GM12878 (cell line): ENCODE results near the gene ADAMTS4. TPM values are rescaled to one million over a fixed set of nuclear protein-coding genes. Genes with fewer than 3 reads are reported as not detected.

Experiments used
- ATAC-seq: fragments of 200-7000 bp; cut with Tn5 transposase; 3 replicates; pipeline ENCODE4 v1.9.1; 2020; ENCODE audit warnings: mild to moderate bottlenecking, moderate library complexity
- BruUV-seq: library from RNA; stranded (reverse); fragments of 400-500 nt; replicated peaks from 2 replicates; lab custom pipeline; 2021; lab: Mats Ljungman, UMichigan
- CTCF ChIA-PET: fragments of 300-600 bp; sonication (Branson Sonifier 250); formaldehyde crosslinking; extraction: SDS; loops from one replicate; lab custom pipeline; 2021; ENCODE audit warnings: inconsistent platforms; lab: Yijun Ruan, JAX
- POLR2A ChIA-PET: fragments of 350-600 bp; formaldehyde crosslinking; extraction: SDS; loops from one replicate; lab custom pipeline; 2021; ENCODE audit warnings: inconsistent platforms; lab: Charles Lee
- RAD21 ChIA-PET: fragments of 300-600 bp; sonication (Branson Sonifier 250); formaldehyde crosslinking; loops from one replicate; lab custom pipeline; 2023; ENCODE audit warnings: antibody characterized with exemption; ENCODE audit not compliant: unreplicated experiment; lab: Charles Lee
- SMC1A ChIA-PET: fragments of 300-600 bp; sonication (Branson Sonifier 250); formaldehyde crosslinking; loops from one replicate; lab custom pipeline; 2023; ENCODE audit not compliant: unreplicated experiment, uncharacterized antibody; lab: Charles Lee
- DNase-seq: peaks from one replicate; pipeline ENCODE4 v3.0.0-alpha.2; 2011; ENCODE audit warnings: low read depth, low spot score
- FAIRE-seq: peaks from 3 replicates; lab custom pipeline; 2011; peaks lifted over from hg19 to GRCh38; lab: Jason Lieb, UNC
- H2AFZ ChIP-seq: 2 replicates; pipeline ENCODE4 v1.6.0; 2011; ENCODE audit warnings: low read depth, low read length, control low read depth; ENCODE audit not compliant: control insufficient read depth
- H3K27ac ChIP-seq: 2 replicates; pipeline ENCODE4 v1.5.1; 2011; ENCODE audit warnings: control low read depth; ENCODE audit not compliant: control insufficient read depth, insufficient read depth
- H3K27me3 ChIP-seq, 2 experiments: replicated peaks in 1 of 2; 2 replicates each; pipeline versions ENCODE4 v1.6.0 to v1.6.1; 2011; ENCODE audit warnings: low read length in 1 of 2; ENCODE audit not compliant: control insufficient read depth in 2 of 2, insufficient read depth in 2 of 2
- H3K36me3 ChIP-seq, 2 experiments: 2 replicates each; pipeline ENCODE4 v1.5.1; 2011; ENCODE audit warnings: low read length in 1 of 2; ENCODE audit not compliant: control insufficient read depth in 2 of 2, insufficient read depth in 2 of 2
- H3K4me1 ChIP-seq: 2 replicates; pipeline ENCODE4 v1.6.1; 2011; ENCODE audit warnings: mild to moderate bottlenecking, low read length, moderate library complexity, mixed read lengths; ENCODE audit not compliant: control insufficient read depth, insufficient read depth
- H3K4me2 ChIP-seq: 2 replicates; pipeline ENCODE4 v1.6.0; 2011; ENCODE audit warnings: control low read depth; ENCODE audit not compliant: control insufficient read depth, insufficient read depth
- H3K4me3 ChIP-seq: fragments of 200-600 bp; sonication (generic); 2 replicates; pipeline ENCODE4 v1.5.1; 2016
- H3K79me2 ChIP-seq: 2 replicates; pipeline ENCODE4 v1.6.0; 2011; ENCODE audit warnings: low read length; ENCODE audit not compliant: control insufficient read depth, insufficient read depth
- H3K9ac ChIP-seq: 2 replicates; pipeline ENCODE4 v1.8.0; 2011; ENCODE audit warnings: low read length, control low read depth, mixed read lengths; ENCODE audit not compliant: control insufficient read depth, insufficient read depth
- H3K9me3 ChIP-seq: replicated peaks from 3 replicates; pipeline ENCODE4 v1.5.1; 2011; ENCODE audit warnings: mild to moderate bottlenecking, low read length; ENCODE audit not compliant: control insufficient read depth, insufficient read depth
- H4K20me1 ChIP-seq: 2 replicates; pipeline ENCODE4 v1.6.0; 2011; ENCODE audit not compliant: control insufficient read depth, insufficient read depth
- ATF2 ChIP-seq: IDR thresholded peaks from 2 replicates; pipeline ENCODE4 v1.6.1; 2012; ENCODE audit warnings: low read length, inconsistent platforms
- ATF7 ChIP-seq: fragments of 450-650 bp; IDR thresholded peaks from 2 replicates; pipeline ENCODE4 v1.6.1; 2016; ENCODE audit warnings: low read depth, mild to moderate bottlenecking
- BACH1 ChIP-seq: fragments of 450-650 bp; IDR thresholded peaks from 2 replicates; pipeline ENCODE4 v1.6.1; 2017; ENCODE audit warnings: mild to moderate bottlenecking, borderline replicate concordance
- CBFB ChIP-seq: IDR thresholded peaks from 2 replicates; pipeline ENCODE4 v1.6.1; 2016; ENCODE audit warnings: antibody characterized with exemption, low read depth
- DPF2 ChIP-seq: fragments of 450-650 bp; IDR thresholded peaks from 2 replicates; pipeline ENCODE4 v1.6.1; 2017; ENCODE audit warnings: mild to moderate bottlenecking
- EED ChIP-seq: sonication (generic); IDR thresholded peaks from 2 replicates; pipeline ENCODE4 v1.6.1; 2016; ENCODE audit warnings: antibody characterized with exemption, low read depth
- EP300 ChIP-seq, 2 experiments: fragments of 150-350 bp in 1 of 2; IDR thresholded peaks; 2 replicates each; pipeline ENCODE4 v1.6.1; 2011 to 2012; ENCODE audit warnings: low read depth in 2 of 2, low read length in 2 of 2, borderline replicate concordance in 1 of 2, improper control_type of control experiment in 1 of 2, inconsistent platforms in 1 of 2; ENCODE audit not compliant: control insufficient read depth in 1 of 2
- ESRRA ChIP-seq: IDR thresholded peaks from 2 replicates; pipeline ENCODE4 v1.6.1; 2012; ENCODE audit warnings: mild to moderate bottlenecking, low read length, improper control_type of control experiment
- ETV6 ChIP-seq, 2 experiments: fragments of 450-650 bp in 1 of 2; IDR thresholded peaks in 1 of 2; conservative IDR thresholded peaks in 1 of 2; 2 replicates each; pipeline ENCODE4 v1.6.1; 2014; ENCODE audit warnings: antibody characterized with exemption in 1 of 2, borderline replicate concordance in 1 of 2, low read depth in 1 of 2, mild to moderate bottlenecking in 1 of 2, moderate library complexity in 1 of 2
- HCFC1 ChIP-seq: fragments of 150-350 bp; IDR thresholded peaks from 2 replicates; pipeline ENCODE4 v1.6.1; 2014; ENCODE audit warnings: low read length
- IKZF2 ChIP-seq, 2 experiments: fragments of 450-650 bp; IDR thresholded peaks; 2 replicates each; pipeline ENCODE4 v1.6.1; 2017; ENCODE audit warnings: mild to moderate bottlenecking in 2 of 2, moderate library complexity in 2 of 2
- IRF4 ChIP-seq: IDR thresholded peaks from 2 replicates; pipeline ENCODE4 v1.6.1; 2011; ENCODE audit warnings: low read depth, low read length
- JUNB ChIP-seq: IDR thresholded peaks from 2 replicates; pipeline ENCODE4 v1.6.1; 2016; ENCODE audit warnings: antibody characterized with exemption, mild to moderate bottlenecking
- KLF5 ChIP-seq: fragments of 450-650 bp; IDR thresholded peaks from 2 replicates; pipeline ENCODE4 v1.6.1; 2014; ENCODE audit warnings: mild to moderate bottlenecking; ENCODE audit not compliant: partially characterized antibody
- MEF2B ChIP-seq: fragments of 450-650 bp; IDR thresholded peaks from 2 replicates; pipeline ENCODE4 v1.6.1; 2018; ENCODE audit warnings: mild to moderate bottlenecking, moderate library complexity; ENCODE audit not compliant: partially characterized antibody, poor library complexity, severe bottlenecking
- NFIC ChIP-seq: IDR thresholded peaks from 2 replicates; pipeline ENCODE4 v1.6.1; 2012; ENCODE audit warnings: low read depth, mild to moderate bottlenecking, inconsistent platforms, low read length, moderate library complexity
- PAX5 ChIP-seq: IDR thresholded peaks from 2 replicates; pipeline ENCODE4 v1.6.1; 2011; ENCODE audit warnings: low read depth, low read length, borderline replicate concordance
- RBBP5 ChIP-seq: fragments of 200-600 bp; sonication (generic); conservative IDR thresholded peaks from 2 replicates; pipeline ENCODE4 v1.6.1; 2016
- RELA ChIP-seq: fragments of 450-650 bp; IDR thresholded peaks from 2 replicates; pipeline ENCODE4 v1.8.0; 2014; ENCODE audit warnings: borderline replicate concordance; ENCODE audit not compliant: partially characterized antibody
- RUNX3 ChIP-seq: IDR thresholded peaks from 2 replicates; pipeline ENCODE4 v1.6.1; 2012; ENCODE audit warnings: low read length, inconsistent platforms
- SPI1 ChIP-seq: IDR thresholded peaks from 2 replicates; pipeline ENCODE4 v1.6.1; 2011; ENCODE audit warnings: low read depth, mild to moderate bottlenecking, low read length, moderate library complexity, borderline replicate concordance; ENCODE audit not compliant: insufficient read depth
- SREBF1 ChIP-seq: IDR thresholded peaks from 2 replicates; pipeline ENCODE4 v1.6.1; 2012; ENCODE audit warnings: mild to moderate bottlenecking, low read length
- ZNF384 ChIP-seq: IDR thresholded peaks from 2 replicates; pipeline ENCODE4 v1.6.1; 2012; ENCODE audit warnings: low read depth, mild to moderate bottlenecking, low read length, improper control_type of control experiment, borderline replicate concordance
- WGBS: methylation state at CpG from one replicate; pipeline ENCODE4 v1.1.6; 2016; ENCODE audit warnings: low lambda C conversion rate; ENCODE audit not compliant: insufficient replicate concordance, insufficient coverage; ENCODE audit errors: missing lambda C conversion rate; 5-methylcytosine and 5-hydroxymethylcytosine counted together
- in situ Hi-C: fragments of 300-500 bp; cut with MboI; formaldehyde crosslinking; loops from 9 replicates; pipeline ENCODE4 v1.14.3; 2018; ENCODE audit warnings: mixed read lengths
- intact Hi-C: fragments of 100-400 bp; cut with micrococcal nuclease; formaldehyde crosslinking; loops from one replicate; pipeline ENCODE4 v1.14.2; 2022; ENCODE audit not compliant: unreplicated experiment
- polyA plus RNA-seq, 11 experiments: library from polyadenylated mRNA; depleted of rRNA in 4 of 11; unstranded in 6 of 11; stranded (reverse) in 5 of 11; fragments of >200 nt; fragmentation: Nextera tagmentation in 4 of 11; fragmentation: Illumina TruSeq in 1 of 11; extraction: Ambion mirVana in 4 of 11; extraction: Trizol in 1 of 11; gene quantifications; 1 replicate in 1 of 11; 2 replicates in 10 of 11; pipeline versions ENCODE4 v1.2.1 to v1.2.3, GENCODE V29; 2011 to 2016; ENCODE audit warnings: inconsistent platforms in 2 of 11, missing spikeins in 2 of 11, low read depth in 1 of 11
- total RNA-seq, 4 experiments: library from RNA; depleted of rRNA in 3 of 4; stranded (reverse); fragments of >200 nt in 3 of 4; fragmentation: Illumina TruSeq in 1 of 4; extraction: Trizol in 1 of 4; gene quantifications; 2 replicates each; pipeline versions ENCODE4 v1.2.1 to v1.2.3, GENCODE V29; 2013 to 2021

Gene ADAMTS4
- total and polyA plus RNA-seq, 10 of the 15 experiments (the other 5 are each of a cell fraction or from before 2014, with no cell fraction given) = 0.01 to 0.13 (median 0.05) TPM; not detected in 2

DNA sequence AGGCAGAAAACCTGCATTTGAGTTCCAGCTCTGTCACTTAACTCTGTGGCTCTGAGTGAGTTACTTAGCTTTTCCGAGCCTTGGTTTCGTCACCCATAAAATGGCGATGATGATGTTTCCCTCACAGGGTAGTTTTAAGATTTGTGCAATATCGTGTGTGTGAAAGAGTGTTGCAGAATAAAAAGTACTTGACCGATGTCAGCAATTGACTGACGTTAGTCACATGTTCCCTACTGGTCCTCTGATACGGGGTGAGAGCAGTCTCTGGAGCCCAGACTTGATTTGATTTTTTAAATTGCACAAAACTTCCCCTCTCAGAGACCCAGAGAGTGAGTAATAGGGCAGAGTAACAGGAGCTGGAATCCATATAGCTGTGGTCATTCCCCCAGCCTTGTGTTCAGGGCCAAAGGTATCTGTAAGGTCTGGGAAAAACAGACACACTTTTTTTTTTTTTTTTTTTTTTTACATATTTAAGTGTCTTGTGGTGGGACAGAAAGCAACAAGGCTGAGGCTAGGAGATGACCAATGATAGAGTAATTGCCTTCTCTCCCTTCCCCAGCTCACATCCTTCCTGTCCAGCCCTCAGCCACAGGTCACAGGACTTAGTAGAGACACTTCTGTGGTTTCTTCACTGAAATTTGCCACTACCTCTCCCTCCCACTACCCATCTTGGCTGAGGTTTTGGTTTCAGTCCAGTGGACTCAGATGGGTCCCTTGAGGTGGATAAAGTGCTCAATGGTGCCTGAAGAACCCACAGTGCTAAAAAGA, 18.3 kb upstream of the ADAMTS4 start:
- H3K27me3 ChIP-seq = no peaks in the 10 kb centered on the region
- no peaks in the 10 kb centered on the region for H3K79me2 ChIP-seq
- intact Hi-C loops = no loop called here
- DNase-seq = peak; percentile 92
- no peaks in the 10 kb centered on the region for H4K20me1 ChIP-seq
- ChIA-PET POLR2A (interaction anchor here (0.7 to 5.7 kb wide), 3 partner anchors 14 to 52 kb away, joined by 3 to 24 read pairs (median 5); partner anchors contain the start of genes NDUFS2 and PPOX), RAD21 (interaction anchor here (0.6 to 3.1 kb wide), 8 partner anchors 8 to 161 kb away, joined by 3 to 18 read pairs (median 4); partner anchors contain the start of gene TOMM40L), CTCF (interaction anchor here (0.7 to 17.1 kb wide), 11 partner anchors 9 to 183 kb away, joined by 3 to 385 read pairs (median 7); partner anchors contain the start of genes ARHGAP30, CFAP126, NDUFS2 and TOMM40L), SMC1A (interaction anchor here (0.6 to 3.6 kb wide), 15 partner anchors 9 to 204 kb away, joined by 3 to 33 read pairs (median 5); partner anchors contain the start of genes CFAP126, NDUFS2 and TOMM40L)
- peak; percentile 96 for FAIRE-seq
- no peak overlapping the region for H2AFZ ChIP-seq
- H3K9me3 ChIP-seq = no peaks in the 10 kb centered on the region
- H3K4me2 ChIP-seq = peak overlapping the region; percentile 63
- no peak overlapping the region for H3K9ac ChIP-seq
- H3K36me3 ChIP-seq = peaks cover 4 to 13% of the 10 kb centered on the region in 2 experiments
- H3K4me3 ChIP-seq = peak overlapping the region; percentile 8; the same call in 1 of the 2 replicates
- peak; percentile 95 for ATAC-seq
- peak overlapping the region; percentile 24 for H3K27ac ChIP-seq
- no TSS peak for BruUV-seq
- WGBS = 40% methylated on average over 7 of the region's 7 CpGs
- in situ Hi-C loops = no loop called here
- H3K4me1 ChIP-seq = peaks cover 21% of the 10 kb centered on the region
- TF ChIP-seq RBBP5 = no peak
- TF ChIP-seq IRF4 = 0 out of 2 replicates have a peak, but pooled peaks have one; percentile 52
- TF ChIP-seq SREBF1 = no peak
- TF ChIP-seq ETV6 (conservative IDR thresholded peaks at IDR 0.05 in 1 of 2, IDR thresholded peaks at IDR 0.05 in 1 of 2; ENCODE audit: borderline replicate concordance in 1 of 2, low read depth in 1 of 2) = peak in 1 of 2 experiments; percentile 49; a peak in 1 of 4 replicates
- no peak for TF ChIP-seq RELA
- no peak for TF ChIP-seq JUNB
- TF ChIP-seq NFIC = peak; percentile 59; the same call in 1 of the 2 replicates
- TF ChIP-seq ATF7 = peak; percentile 65
- peak; percentile 44; the same call in 1 of the 2 replicates for TF ChIP-seq DPF2
- no peak for TF ChIP-seq BACH1
- peak; percentile 88 for TF ChIP-seq MEF2B
- peak; percentile 98 for TF ChIP-seq RUNX3
- peak; percentile 86 to 91 for TF ChIP-seq IKZF2 (IDR thresholded peaks at IDR 0.05)
- TF ChIP-seq EP300 (IDR thresholded peaks at IDR 0.05; ENCODE audit: borderline replicate concordance in 1 of 2, control insufficient read depth in 1 of 2, low read depth in 2 of 2, low read length in 2 of 2) = peak; percentile 11 to 73; a peak in 1 of 4 replicates
- peak; percentile 78; the same call in 1 of the 2 replicates for TF ChIP-seq CBFB
- 0 out of 2 replicates have a peak, but pooled peaks have one; percentile 19 for TF ChIP-seq ATF2
- no peak for TF ChIP-seq HCFC1
- no peak for TF ChIP-seq ESRRA
- no peak for TF ChIP-seq KLF5
- TF ChIP-seq EED = peak; percentile 58; the same call in 1 of the 2 replicates
- TF ChIP-seq PAX5 = peak; percentile 90
- peak; percentile 85 for TF ChIP-seq ZNF384
- 0 out of 2 replicates have a peak, but pooled peaks have one; percentile 14 for TF ChIP-seq SPI1
